Transverse colon (tissue), 3 donors: Measurements from ENCODE around the gene TAS2R8.

Experiments used
- POLR2A ChIP-seq: fragments of 450-650 bp; IDR thresholded peaks from one replicate; pipeline ENCODE4 v1.6.1; 2016; ENCODE audit warnings: antibody characterized with exemption, mild to moderate bottlenecking, moderate library complexity
- TF ChIP-seq, protein P1 (sequence below), 5 experiments: fragments of 200-600 bp in 3 of 5; fragments of 450-650 bp in 2 of 5; sonication (generic) in 3 of 5; IDR thresholded peaks; 1 replicate in 2 of 5; 2 replicates in 3 of 5; pipeline ENCODE4 v1.5.1; 2016 to 2017; ENCODE audit warnings: antibody characterized with exemption in 5 of 5, inconsistent platforms in 3 of 5, mild to moderate bottlenecking in 2 of 5, moderate library complexity in 1 of 5

DNA sequence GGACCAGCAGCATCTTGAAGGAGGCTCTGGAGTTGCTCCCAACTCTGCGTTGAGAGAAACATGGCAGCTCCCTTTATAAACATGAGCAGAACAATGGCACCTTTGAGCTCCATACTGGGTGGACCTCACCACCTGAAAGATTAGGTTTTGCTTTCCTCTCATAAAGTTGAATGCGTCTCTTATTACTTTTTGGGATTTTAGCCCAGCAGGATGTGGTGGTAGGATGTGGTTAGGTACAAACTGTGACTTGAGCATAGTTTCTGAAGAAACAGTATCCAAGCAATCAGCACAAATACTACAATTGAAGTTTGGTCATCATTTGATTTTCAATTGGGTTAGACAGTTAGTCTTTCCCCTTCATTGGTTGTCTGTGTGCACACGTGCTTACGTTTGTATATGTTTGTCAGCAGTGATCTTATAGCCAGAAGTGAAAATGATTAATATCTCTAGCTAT is 42.4 kb upstream of the TAS2R8 start, which contains the start of gene PRR4:
- TF ChIP-seq POLR2A = no peak
- TF ChIP-seq, protein P1, sequence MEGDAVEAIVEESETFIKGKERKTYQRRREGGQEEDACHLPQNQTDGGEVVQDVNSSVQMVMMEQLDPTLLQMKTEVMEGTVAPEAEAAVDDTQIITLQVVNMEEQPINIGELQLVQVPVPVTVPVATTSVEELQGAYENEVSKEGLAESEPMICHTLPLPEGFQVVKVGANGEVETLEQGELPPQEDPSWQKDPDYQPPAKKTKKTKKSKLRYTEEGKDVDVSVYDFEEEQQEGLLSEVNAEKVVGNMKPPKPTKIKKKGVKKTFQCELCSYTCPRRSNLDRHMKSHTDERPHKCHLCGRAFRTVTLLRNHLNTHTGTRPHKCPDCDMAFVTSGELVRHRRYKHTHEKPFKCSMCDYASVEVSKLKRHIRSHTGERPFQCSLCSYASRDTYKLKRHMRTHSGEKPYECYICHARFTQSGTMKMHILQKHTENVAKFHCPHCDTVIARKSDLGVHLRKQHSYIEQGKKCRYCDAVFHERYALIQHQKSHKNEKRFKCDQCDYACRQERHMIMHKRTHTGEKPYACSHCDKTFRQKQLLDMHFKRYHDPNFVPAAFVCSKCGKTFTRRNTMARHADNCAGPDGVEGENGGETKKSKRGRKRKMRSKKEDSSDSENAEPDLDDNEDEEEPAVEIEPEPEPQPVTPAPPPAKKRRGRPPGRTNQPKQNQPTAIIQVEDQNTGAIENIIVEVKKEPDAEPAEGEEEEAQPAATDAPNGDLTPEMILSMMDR (IDR thresholded peaks at IDR 0.05) = no peak
